Parathyroid adenoma (tissue), 2 donors: ENCODE results near the gene FPR1.
"Not testable (repeated sequence)": the region's sequence is repeated elsewhere in the genome, so short reads cannot be mapped to it uniquely, and the experiment has no call there.

Experiments
- H2AFZ ChIP-seq: fragments of 300-600 bp; sonication (generic); one replicate; pipeline ENCODE4 v1.7.0; 2017; ENCODE audit warnings: antibody characterized with exemption, mild to moderate bottlenecking
- H3K27ac ChIP-seq: fragments of 300-600 bp; sonication (generic); one replicate; pipeline ENCODE4 v1.7.0; 2017
- H3K27me3 ChIP-seq: fragments of 300-600 bp; sonication (generic); one replicate; pipeline ENCODE4 v1.7.0; 2017; ENCODE audit warnings: low read length; ENCODE audit not compliant: control insufficient read depth, insufficient read depth
- H3K36me3 ChIP-seq: fragments of 300-600 bp; sonication (generic); one replicate; pipeline ENCODE4 v1.7.0; 2017; ENCODE audit warnings: low read length; ENCODE audit not compliant: control insufficient read depth, insufficient read depth
- H3K4me1 ChIP-seq: fragments of 300-600 bp; sonication (generic); one replicate; pipeline ENCODE4 v1.7.0; 2017; ENCODE audit warnings: control low read depth
- H3K4me2 ChIP-seq: fragments of 300-600 bp; sonication (generic); one replicate; pipeline ENCODE4 v1.7.0; 2017; ENCODE audit warnings: low read length
- H3K4me3 ChIP-seq: fragments of 300-600 bp; sonication (generic); one replicate; pipeline ENCODE4 v1.7.0; 2017; ENCODE audit warnings: low read depth, low read length
- H3K79me2 ChIP-seq: fragments of 300-600 bp; sonication (generic); one replicate; pipeline ENCODE4 v1.7.0; 2017; ENCODE audit warnings: control low read depth
- H3K9ac ChIP-seq: fragments of 300-600 bp; sonication (generic); one replicate; pipeline ENCODE4 v1.7.0; 2017; ENCODE audit warnings: mild to moderate bottlenecking
- H3K9me3 ChIP-seq: fragments of 300-600 bp; sonication (generic); one replicate; pipeline ENCODE4 v1.7.0; 2017; ENCODE audit warnings: low read length; ENCODE audit not compliant: control insufficient read depth
- CTCF ChIP-seq: fragments of 300-600 bp; sonication (generic); IDR thresholded peaks from one replicate; pipeline ENCODE4 v1.7.0; 2017; ENCODE audit warnings: antibody characterized with exemption, mild to moderate bottlenecking
- donor health status: primary hyperparathyroidism.

Gene FPR1

GRCh38 chr19:51740356-51740755, 11.3 kb downstream of the FPR1 start:
- H3K4me1 ChIP-seq, result no peaks in the 10 kb centered on the region
- H3K79me2 ChIP-seq, result no peaks in the 10 kb centered on the region
- H2AFZ ChIP-seq, result no peak overlapping the region
- H3K4me3 ChIP-seq, result no peak overlapping the region
- no peaks in the 10 kb centered on the region for H3K27me3 ChIP-seq
- TF ChIP-seq CTCF, result no peak
- no peak overlapping the region for H3K9ac ChIP-seq
- no peaks in the 10 kb centered on the region for H3K9me3 ChIP-seq
- no peak overlapping the region for H3K4me2 ChIP-seq
- no peaks in the 10 kb centered on the region for H3K36me3 ChIP-seq
- H3K27ac ChIP-seq, result no peak overlapping the region

GRCh38 chr19:51739466-51740213, 12.0 kb downstream of the FPR1 start:
- Histone ChIP-seq H3K36me3 (no peaks in the 10 kb centered on the region), H3K79me2 (no peaks in the 10 kb centered on the region), H3K27me3 (no peaks in the 10 kb centered on the region)

GRCh38 chr19:51738523-51738922, 13.2 kb downstream of the FPR1 start:
- H3K36me3 ChIP-seq, H3K9me3 ChIP-seq, H3K4me2 ChIP-seq, H3K4me3 ChIP-seq, H3K27ac ChIP-seq, H3K79me2 ChIP-seq, H2AFZ ChIP-seq, H3K9ac ChIP-seq, H3K4me1 ChIP-seq, H3K27me3 ChIP-seq: not testable (repeated sequence)

More at GRCh38 chr19:51739466-51740213, 12.0 kb downstream of the FPR1 start:
- Histone ChIP-seq H3K4me3 (no peak overlapping the region), H3K27ac (no peak overlapping the region), H3K9me3 (no peaks in the 10 kb centered on the region), H2AFZ (no peak overlapping the region), H3K4me2 (no peak overlapping the region), H3K9ac (no peak overlapping the region), H3K4me1 (no peaks in the 10 kb centered on the region)
- no peak for TF ChIP-seq CTCF

GRCh38 chr19:51737924-51738323, 13.8 kb downstream of the FPR1 start:
- H3K79me2 ChIP-seq, result no peaks in the 10 kb centered on the region
- H3K4me1 ChIP-seq, result no peaks in the 10 kb centered on the region
- no peak overlapping the region for H2AFZ ChIP-seq
- H3K27ac ChIP-seq, result no peak overlapping the region
- H3K27me3 ChIP-seq, result no peaks in the 10 kb centered on the region
- no peak overlapping the region for H3K4me2 ChIP-seq
- no peak overlapping the region for H3K9ac ChIP-seq
- no peaks in the 10 kb centered on the region for H3K9me3 ChIP-seq
- H3K36me3 ChIP-seq, result no peaks in the 10 kb centered on the region
- H3K4me3 ChIP-seq, result no peak overlapping the region
- no peak for TF ChIP-seq CTCF

- Histone ChIP-seq H3K36me3 (no peaks in the 10 kb centered on the region), H3K9ac (no peak overlapping the region), H3K9me3 (no peaks in the 10 kb centered on the region), H3K4me1 (no peaks in the 10 kb centered on the region), H2AFZ (no peak overlapping the region), H3K4me3 (no peak overlapping the region), H3K27me3 (no peaks in the 10 kb centered on the region), H3K4me2 (no peak overlapping the region), H3K79me2 (no peaks in the 10 kb centered on the region), H3K27ac (no peak overlapping the region)
- no peak for TF ChIP-seq CTCF
Observed at GRCh38 chr19:51737389-51737788, 14.3 kb downstream of the FPR1 start.
